GM18505 (cell line): ENCODE data around the gene PUS3.
"Not testable (repeated sequence)": the region's sequence is repeated elsewhere in the genome, so short reads cannot be mapped to it uniquely, and the experiment has no call there.

Experiments used
- ATAC-seq: cut with Tn5 transposase; IDR thresholded peaks from one replicate; pipeline ENCODE4 v1.9.1; 2021; ENCODE audit not compliant: unreplicated experiment
- POLR2A ChIP-seq: IDR thresholded peaks from 4 replicates; pipeline ENCODE4 v1.6.1; 2011; ENCODE audit warnings: borderline replicate concordance; ENCODE audit not compliant: insufficient read depth, insufficient read length; ENCODE audit errors: extremely low read depth

Gene PUS3

GRCh38 chr11:125873881-125874555 is 29.0 kb downstream of the PUS3 start:
- TF ChIP-seq POLR2A: no peak
- ATAC-seq: no peak

DNA sequence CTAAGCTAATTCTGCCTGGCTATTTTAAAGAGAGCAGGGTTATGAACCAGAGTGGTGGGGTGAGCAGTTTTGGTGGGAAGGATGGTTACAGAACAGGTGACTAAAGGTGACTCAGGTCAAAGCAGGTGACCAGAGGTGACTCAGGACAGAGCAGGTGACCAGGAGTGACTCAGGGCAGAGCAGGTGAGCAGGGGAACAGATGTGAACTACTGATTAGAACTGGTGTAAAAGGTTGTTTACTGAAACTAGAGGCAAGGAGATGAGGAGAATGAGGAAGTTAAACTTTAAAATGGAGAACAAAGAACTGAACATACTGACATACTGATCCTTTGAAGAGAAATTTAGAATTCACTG is 30.9 kb downstream of the PUS3 start:
- no peak for TF ChIP-seq POLR2A
- no peak for ATAC-seq

DNA sequence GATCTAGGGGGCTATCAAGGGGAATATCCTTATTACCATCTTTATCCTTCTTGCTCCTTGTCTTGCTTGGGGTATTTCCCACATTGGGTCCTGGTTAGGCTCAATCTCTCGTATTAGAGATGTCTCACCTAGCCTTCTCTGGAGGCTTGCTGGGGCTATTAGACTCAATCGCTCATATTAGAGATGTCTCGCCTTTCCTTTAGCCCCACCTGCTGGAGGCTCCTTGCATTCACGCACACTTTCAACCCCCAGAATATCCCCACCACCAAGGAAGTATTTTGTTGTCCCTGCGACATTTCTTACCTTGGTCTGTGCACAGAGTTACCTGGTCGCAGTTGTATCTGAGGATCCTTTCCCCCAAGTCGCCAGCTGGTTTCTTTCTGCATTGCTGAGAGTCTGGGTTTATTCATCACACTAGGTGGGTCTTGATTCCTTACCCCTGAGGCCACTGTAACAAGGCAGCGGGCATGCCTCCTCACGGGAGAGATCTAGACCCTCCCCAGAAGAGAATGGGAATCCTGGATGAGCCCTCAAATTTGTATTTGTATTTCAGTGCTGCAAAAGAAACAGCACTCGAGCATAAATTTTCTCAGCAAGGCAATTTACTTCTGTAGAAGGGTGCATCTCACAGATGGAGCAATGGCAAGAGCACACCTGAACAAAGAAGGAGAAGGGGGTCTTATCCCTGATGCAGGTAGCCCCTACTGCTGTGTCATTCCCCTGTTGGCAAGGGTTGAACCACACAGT is 31.4 kb downstream of the PUS3 start:
- ATAC-seq: no peak
- no peak for TF ChIP-seq POLR2A

DNA sequence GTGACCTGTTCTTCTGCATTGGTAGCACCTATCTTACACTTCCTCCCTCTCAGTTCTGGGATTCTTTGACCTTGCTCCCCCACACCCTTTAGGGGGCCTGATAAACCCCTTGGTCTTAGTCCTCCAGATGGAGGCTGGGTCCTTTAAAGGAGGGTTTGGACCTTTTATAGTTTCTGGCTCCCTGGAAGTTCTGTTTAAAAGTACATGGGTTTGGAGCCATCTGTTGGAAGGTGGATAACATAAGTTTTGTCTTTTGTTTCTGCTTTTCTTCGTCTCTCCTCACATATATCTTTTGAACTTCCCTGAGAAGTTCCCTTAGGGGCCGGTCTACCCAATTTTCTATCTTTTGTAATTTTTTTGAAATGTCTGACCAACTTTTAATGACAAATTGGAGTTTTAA is 33.5 kb downstream of the PUS3 start:
- no peak for TF ChIP-seq POLR2A
- no peak for ATAC-seq

DNA sequence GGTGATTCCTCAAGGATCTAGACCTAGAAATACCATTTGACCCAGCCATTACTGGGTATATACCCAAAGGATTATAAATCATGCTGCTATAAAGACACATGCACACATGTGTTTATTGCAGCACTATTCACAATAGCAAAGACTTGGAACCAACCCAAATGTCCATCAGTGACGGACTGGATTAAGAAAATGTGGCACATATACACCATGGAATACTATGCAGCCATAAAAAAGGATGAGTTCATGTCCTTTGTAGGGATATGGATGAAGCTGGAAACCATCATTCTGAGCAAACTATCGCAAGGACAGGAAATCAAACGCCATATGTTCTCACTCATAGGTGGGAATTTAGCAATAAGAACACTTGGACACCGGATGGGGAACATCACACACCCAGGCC is 37.7 kb downstream of the PUS3 start:
- not testable (repeated sequence) for ATAC-seq

- ATAC-seq: not testable (repeated sequence)
These were observed 40.2 kb downstream of the PUS3 start for GRCh38 chr11:125862786-125863185.

DNA sequence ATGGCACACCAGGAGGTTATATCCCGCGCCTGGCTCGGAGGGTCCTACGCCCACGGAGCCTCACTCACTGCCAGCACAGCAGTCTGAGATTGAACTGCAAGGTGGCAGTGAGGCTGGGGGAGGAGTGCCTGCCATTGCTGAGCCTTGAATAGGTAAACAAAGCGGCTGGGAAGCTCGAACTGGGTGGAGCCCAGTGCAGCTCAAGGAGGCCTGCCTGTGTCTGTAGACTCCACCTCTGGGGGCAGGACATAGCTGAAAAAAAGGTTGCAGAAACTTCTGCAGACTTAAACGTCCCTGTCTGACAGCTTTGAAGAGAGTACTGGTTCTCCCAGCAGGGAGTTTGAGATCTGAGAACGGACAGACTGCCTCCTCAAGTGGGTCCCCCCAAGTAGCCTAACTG is 45.3 kb downstream of the PUS3 start:
- ATAC-seq: not testable (repeated sequence)

DNA sequence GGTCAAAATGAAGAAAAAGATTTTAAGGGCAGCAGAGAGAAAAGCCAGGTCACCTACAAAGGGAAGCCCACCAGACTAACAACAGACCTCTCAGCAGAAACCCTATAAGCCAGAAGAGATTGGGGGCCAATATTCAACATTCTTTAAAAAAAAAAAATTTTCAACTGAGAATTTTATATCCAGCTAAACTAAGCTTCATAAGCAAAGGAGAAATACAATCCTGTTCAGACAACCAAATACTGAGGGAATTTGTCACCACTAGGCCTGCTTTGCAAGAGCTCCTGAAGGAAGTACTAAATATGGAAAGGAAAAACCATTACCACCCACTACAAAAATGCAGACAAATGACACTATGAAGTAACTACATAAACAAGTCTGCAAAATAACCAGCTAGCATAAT is 56.8 kb downstream of the PUS3 start:
- no peak for ATAC-seq
- TF ChIP-seq POLR2A: no peak
